ENCODE data around the gene INS. TPM values are rescaled to one million over a fixed set of nuclear protein-coding genes. Genes with fewer than 3 reads are reported as not detected.

Gene INS
- total RNA-seq, 1 donor from 2014 or later = not detected

GRCh38 chr11:2151500-2152257, 9.3 kb downstream of the INS start:
- H3K27me3 ChIP-seq = peaks cover 4% of the 10 kb centered on the region
- no peaks in the 10 kb centered on the region for H3K36me3 ChIP-seq
- H3K4me1 ChIP-seq = peaks cover 0 to 5% of the 10 kb centered on the region in 2 donors
- DNase-seq (ENCODE audit: low spot score in 2 of 2) = peak in 1 of 2 donors; percentile 86
- no peaks in the 10 kb centered on the region for H3K9me3 ChIP-seq
- no peak overlapping the region for H3K4me3 ChIP-seq
- TF ChIP-seq CTCF (IDR thresholded peaks at IDR 0.05) = peak; percentile 84 to 89 (median 85)
- no peak overlapping the region for H3K27ac ChIP-seq
- intact Hi-C loops (cut with DNase I) = loop anchor here (1.0 to 5.0 kb wide), 4 partner anchors 269 to 499 kb away; no protein-coding TSS in a partner anchor

- Histone ChIP-seq H3K36me3 (no peaks in the 10 kb centered on the region), H3K27me3 (peaks cover 10% of the 10 kb centered on the region), H3K27ac (no peak overlapping the region), H3K4me1 (peaks cover 0 to 5% of the 10 kb centered on the region in 2 donors), H3K4me3 (no peak overlapping the region), H3K9me3 (no peaks in the 10 kb centered on the region)
- TF ChIP-seq CTCF (IDR thresholded peaks at IDR 0.05) = peak in 1 of 3 experiments; percentile 38
- intact Hi-C loops (cut with DNase I) = loop anchor here (5.0 kb wide), 1 partner anchor 268 kb away; no protein-coding TSS in a partner anchor
- DNase-seq (ENCODE audit: low spot score in 2 of 2) = no peak
Observed at GRCh38 chr11:2149864-2150847, 10.9 kb downstream of the INS start.

- intact Hi-C loops (cut with DNase I) = no loop called here
- no peak for DNase-seq (ENCODE audit: low spot score in 2 of 2)
- no peak overlapping the region for H3K27ac ChIP-seq
Observed at GRCh38 chr11:2149460-2149859, 11.5 kb downstream of the INS start.

GRCh38 chr11:2148595-2148994, 12.4 kb downstream of the INS start:
- no peaks in the 10 kb centered on the region for H3K9me3 ChIP-seq
- intact Hi-C loops (cut with DNase I) = no loop called here
- DNase-seq (ENCODE audit: low spot score in 2 of 2) = no peak
- H3K27ac ChIP-seq = no peak overlapping the region
- H3K4me1 ChIP-seq = peaks cover 0 to 5% of the 10 kb centered on the region in 2 donors
- TF ChIP-seq CTCF (IDR thresholded peaks at IDR 0.05) = no peak
- no peaks in the 10 kb centered on the region for H3K36me3 ChIP-seq
- peaks cover 18% of the 10 kb centered on the region for H3K27me3 ChIP-seq
- H3K4me3 ChIP-seq = no peak overlapping the region

More at GRCh38 chr11:2149460-2149859, 11.5 kb downstream of the INS start:
- Histone ChIP-seq H3K9me3 (no peaks in the 10 kb centered on the region), H3K36me3 (no peaks in the 10 kb centered on the region), H3K4me3 (no peak overlapping the region), H3K27me3 (peaks cover 11% of the 10 kb centered on the region), H3K4me1 (peaks cover 0 to 5% of the 10 kb centered on the region in 2 donors)
- no peak for TF ChIP-seq CTCF (IDR thresholded peaks at IDR 0.05)

GRCh38 chr11:2147391-2147790, 13.6 kb downstream of the INS start:
- H3K27me3 ChIP-seq = peaks cover 22% of the 10 kb centered on the region

More at GRCh38 chr11:2147391-2147790, 13.6 kb downstream of the INS start:
- Histone ChIP-seq H3K36me3 (no peaks in the 10 kb centered on the region), H3K4me3 (no peak overlapping the region), H3K4me1 (peaks cover 0 to 5% of the 10 kb centered on the region in 2 donors), H3K9me3 (no peaks in the 10 kb centered on the region), H3K27ac (no peak overlapping the region)
- no peak for TF ChIP-seq CTCF (IDR thresholded peaks at IDR 0.05)
- intact Hi-C loops (cut with DNase I) = no loop called here
- no peak for DNase-seq (ENCODE audit: low spot score in 2 of 2)

Data from ascending aorta (tissue), 2 donors.